GM15510 (cell line): ENCODE results near the gene ITGA2.

Source experiments
- POLR2A ChIP-seq: IDR thresholded peaks from 3 replicates; pipeline ENCODE4 v1.6.1; 2011; ENCODE audit warnings: borderline replicate concordance; ENCODE audit not compliant: insufficient read length; ENCODE audit errors: extremely low read depth

The ITGA2 gene

DNA sequence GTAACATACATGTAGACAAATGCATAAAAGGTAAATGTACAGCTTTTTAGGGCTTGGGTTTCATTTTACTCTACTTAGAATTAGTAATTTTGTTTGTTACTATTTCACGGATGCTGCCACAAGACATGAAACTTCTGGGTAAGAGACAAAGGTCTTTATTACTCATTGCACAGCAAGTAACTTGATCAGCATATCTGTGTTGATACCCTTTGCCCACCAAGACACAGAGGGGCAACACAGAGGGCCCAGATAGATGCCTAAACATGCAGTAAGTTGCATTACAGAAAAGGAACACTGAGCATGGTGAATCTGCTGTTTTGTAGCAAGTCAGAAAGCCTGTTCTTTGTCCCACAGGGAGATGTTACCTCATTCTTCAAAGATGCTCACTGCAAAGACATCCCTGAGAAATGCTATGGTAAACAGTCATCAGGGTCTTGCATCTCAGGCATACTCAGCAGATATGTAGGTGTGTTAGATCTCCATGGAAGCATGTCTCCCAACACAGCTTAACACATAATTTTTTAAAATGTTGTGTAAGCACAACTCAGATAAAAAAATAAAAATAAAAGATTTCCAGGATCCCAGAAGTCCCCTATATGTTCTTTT lies 10.3 kb downstream of the ITGA2 start:
- no peak for TF ChIP-seq POLR2A

DNA sequence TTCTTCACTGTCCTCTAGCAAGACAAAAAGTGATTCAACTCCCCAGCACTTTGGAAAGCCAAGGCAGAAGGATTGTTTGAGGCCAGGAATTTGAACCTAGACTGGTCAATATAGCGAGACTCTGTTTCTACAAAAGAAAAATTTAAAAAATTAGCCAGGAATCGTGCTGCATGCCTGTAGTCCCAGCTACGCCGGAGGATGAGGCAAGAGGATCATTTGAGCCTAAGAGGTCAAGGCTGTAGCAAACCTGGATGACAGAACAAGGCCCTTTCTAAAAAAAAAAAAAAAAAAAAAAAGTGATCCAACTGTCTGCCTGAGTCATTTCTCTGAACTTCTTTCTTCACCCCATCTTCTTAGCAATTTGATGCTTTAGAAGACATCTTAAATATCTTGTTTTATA lies 12.4 kb downstream of the ITGA2 start:
- TF ChIP-seq POLR2A, result no peak

DNA sequence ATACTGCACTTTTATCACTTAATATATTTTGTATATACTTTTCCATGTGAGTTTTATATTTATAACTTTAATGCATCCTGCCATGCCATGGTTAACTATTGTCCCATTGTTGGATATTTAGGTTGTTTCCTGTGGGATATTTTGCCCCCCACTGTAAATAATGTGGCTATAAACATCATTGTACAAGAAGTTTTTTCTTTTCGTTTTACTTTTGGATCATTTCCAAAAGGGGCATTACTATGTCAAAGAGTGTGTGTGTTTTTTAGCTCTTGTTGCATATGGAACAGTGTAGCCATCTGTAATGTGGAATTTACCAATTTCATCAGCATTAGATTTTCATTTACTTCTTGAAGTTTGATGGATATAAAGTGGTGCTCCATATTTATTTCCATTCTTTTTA lies 13.3 kb downstream of the ITGA2 start:
- TF ChIP-seq POLR2A, result no peak

DNA sequence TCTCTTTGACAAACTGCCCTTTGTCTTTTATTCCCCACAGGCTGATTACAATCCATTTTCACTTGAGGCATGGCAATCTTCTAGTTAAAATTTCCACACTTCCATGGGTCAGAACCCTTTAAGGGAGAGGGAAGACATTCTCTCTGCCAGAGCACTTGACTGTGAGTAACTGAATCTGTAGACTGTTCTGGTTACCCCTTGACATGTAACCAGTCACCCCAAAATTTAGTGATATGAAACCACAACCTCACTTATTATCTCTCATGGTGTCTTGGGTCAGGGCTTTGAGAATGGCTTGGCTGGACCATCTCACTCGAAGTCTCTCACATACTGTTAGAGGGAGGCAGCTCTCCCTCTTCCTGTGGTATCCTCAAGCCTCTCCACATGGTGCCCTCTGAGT lies 14.0 kb downstream of the ITGA2 start:
- no peak for TF ChIP-seq POLR2A

DNA sequence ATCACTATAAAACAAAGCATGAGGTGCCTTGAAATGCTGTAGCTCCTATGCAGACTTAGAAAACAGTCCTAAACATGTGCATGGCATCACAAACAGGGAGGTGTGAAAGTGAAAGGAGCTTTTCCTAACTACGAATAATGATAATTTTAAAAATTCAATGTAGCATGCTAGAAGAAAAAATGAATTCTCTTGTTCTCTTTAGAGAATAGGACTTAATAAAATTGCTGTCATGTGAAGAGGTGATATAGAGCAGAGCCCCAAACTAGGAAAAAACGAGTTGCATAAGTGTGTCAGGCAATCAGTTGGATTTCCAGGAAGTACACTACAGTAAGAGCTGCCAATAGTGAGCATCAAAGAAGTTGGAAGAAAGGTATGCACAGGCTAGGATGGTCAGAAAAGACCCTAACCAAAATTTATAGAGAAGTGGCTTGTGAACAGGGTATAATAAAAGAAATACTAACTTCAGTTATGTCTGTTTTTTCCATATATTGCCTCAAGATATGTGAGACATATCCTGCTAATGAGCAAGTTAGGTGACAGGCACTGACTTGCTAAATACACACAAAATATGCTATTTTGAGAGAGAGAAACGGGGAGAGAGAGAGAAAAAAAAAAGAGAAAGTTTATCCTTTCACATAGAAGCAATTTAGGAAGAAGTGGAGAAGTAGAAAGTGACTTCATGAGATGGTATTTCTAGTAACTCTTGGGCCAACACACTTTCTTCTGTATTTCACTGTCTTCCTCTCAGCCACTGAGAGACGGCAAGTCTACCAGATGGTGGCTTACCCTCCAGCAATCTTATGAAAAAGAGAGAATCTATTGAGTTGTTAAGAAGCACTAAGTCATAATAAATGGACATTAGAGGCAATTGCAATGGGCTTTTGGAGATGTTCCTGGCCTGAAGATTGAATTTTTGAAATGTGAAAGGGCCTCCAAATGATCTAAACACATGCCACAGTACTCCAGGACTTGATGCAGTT lies 18.0 kb downstream of the ITGA2 start:
- TF ChIP-seq POLR2A, result no peak

DNA sequence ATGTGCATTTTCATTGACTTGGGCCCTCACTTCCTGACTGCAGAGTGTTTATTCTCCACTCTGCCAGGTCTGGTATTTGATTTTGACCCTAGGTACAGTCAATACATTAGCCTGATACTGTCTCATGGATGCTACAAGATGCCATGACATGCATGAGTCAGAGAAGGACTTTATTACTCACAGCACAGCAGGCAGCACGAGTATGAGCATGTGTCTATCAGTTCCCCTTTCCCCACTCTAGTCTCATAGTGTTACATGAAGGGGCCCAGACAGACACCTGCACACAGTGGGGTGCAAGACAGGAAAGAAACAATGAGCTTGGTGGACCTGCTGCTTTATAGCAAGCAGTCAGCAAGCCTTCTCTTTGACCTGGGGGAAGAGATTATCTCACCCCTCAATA lies 19.6 kb downstream of the ITGA2 start:
- TF ChIP-seq POLR2A, result no peak

DNA sequence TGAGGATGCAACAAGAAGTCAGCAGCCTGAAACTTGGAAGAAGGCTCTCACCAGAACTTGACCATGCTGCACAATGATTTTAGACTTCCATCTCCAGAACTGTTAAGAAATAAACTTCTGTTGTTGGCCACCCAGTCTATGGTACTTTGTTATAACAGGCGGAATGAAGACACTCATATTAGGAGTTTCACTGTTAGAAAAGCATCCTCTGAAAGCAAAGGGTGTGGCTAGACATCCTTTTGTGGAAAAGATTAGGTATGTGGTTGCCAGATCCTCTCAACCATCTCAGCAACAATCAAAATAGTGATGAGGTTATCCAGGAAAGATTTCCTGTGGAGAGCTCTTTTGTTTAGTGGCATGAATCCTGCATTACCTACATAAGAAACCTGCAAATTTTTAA lies 20.7 kb downstream of the ITGA2 start:
- no peak for TF ChIP-seq POLR2A

DNA sequence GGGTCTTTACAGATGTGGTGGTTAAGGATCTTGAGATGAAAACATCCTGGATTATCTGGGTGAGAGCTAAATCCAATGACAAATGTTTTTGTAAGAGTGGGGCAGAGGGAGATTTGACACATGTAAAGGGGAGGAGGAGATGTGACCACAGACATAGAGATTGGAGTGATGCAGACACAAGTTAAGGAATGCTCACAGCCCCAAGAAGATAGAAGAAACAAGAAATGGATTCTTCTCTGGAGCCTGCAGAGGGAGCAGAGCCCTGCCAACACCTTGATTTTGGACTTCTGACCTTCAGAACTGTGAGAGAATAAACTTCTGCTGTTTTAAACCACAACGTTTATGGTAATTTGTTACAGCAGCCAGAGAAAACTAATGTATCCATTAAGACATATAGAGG lies 21.7 kb downstream of the ITGA2 start:
- TF ChIP-seq POLR2A, result no peak

DNA sequence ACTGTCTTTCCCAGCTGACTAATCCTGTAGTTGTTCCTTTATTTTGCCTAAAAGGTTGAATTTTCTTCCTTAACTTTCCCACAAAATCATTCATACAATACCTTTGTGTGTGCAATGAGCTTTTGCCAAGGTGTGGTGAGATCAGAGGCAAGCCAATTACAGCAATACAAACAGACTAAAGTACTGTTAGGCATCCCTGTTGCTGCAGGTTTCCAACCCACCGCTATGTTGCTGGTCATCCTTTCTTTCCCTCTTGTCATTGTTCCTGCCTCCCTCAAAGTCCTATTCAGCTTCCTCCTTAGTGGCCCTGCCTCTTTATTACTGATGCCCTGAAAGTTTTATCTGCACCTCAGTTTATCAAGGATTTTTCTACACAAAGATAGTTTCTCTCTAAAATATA lies 22.1 kb downstream of the ITGA2 start:
- TF ChIP-seq POLR2A, result no peak

DNA sequence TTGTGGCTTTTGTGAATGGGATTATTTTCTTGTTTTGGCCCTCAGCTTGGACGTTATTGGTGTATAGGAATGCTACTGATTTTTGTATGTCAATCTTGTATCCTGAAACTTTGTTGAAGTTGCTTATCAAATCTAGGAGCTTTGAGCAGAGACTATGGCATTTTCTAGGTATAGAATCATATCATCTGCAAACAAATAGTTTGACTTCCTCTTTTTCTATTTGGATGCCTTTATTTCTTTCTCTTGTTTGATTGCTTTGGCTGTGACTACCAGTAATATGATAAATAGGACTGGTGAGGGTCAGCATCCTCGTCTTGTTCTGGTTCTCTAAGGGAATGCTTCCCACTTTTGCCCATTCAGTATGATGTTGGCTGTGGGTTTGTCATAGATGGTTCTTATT lies 24.7 kb downstream of the ITGA2 start:
- TF ChIP-seq POLR2A, result no peak

DNA sequence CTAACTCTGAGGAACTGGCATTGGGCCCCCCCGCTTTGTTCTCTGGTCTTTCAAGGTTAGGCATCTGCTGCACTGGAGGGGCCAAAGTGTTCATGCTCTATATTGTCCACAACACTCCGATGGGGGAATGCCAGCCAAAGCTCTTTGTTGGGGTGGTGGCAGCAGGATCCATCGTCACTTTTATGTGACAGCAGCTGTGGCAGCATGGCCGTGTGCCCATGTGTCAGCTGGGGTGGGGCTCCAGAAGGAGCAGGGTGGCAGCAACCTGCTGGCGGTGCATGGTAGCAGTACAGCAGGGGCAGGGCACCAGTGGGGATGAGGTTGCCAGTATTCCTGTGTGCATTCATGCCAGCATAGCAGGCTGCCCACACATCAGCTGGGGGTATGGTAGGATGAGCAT lies 28.2 kb downstream of the ITGA2 start:
- no peak for TF ChIP-seq POLR2A

DNA sequence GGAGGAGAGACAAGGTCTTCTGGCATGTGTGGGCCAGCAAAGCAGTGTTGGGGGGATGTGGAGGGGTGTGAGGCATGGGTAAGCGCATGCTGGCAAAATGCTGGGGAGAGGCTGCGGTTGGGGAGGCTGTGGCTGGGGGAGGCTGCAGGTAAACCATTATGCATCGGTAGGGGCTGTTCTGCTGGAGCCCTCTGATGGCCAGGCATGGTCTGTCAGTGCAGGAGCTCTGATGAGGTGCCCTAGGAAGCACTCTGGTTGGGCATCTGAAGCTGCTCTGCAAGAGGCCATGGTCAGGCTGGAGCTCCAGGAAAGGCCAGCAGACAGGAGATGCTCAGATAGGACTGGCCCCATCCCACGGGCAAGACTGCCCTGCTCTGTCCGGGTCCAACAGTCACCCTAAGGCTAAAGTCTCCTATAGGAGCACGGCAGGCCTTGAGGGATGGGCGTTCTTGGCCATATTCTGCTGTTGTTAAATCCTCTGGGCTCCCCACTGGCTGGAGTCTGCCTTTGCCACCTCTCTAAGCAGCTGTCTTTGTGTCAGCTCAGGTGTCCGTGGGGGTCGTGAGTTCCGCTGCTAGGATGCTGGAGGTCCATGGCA lies 28.7 kb downstream of the ITGA2 start:
- TF ChIP-seq POLR2A, result no peak

DNA sequence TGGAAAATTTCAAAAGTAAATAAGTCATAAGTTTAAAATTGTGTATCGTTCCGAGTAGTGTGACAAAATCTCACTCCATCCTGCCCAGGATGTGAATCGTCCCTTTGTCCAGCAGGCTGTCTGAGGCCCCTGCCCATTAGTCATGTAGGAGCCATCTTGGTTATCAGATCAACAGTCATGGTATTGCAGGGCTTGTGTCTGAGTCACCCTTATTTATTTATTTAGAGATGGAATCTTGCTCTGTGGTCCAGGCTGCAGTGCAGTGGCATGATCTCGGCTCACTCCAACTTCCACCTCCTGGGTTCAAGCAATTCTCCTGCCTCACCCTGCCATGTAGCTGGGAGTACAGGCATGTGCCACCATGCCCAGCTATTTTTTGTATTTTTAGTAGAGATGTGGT lies 30.2 kb downstream of the ITGA2 start:
- no peak for TF ChIP-seq POLR2A

DNA sequence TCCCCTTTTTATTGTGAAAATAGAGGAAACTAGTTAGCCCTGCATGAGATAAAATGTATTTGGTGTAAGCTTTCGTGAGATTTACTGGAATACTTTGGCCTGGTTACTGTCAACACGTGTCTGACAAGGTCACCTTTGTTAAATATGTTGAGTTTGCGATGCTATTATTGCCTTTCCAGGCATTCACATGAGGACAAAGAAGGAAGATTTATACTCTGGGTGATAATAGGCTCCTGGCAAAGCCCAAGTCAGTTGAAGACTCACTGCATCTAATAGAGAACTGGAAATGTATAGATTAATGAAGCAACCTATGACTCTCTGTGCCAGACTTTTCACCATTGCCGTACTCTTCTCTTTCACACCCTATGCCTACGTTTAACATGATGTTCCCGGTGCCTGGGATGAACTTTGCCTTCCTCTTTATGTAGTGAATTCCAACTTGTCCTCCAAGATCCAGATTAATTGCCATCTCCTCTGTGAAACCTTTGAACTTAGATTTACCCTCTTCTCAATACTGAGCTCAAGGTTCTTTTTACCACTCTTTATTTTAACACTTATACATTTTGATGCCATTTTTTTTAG lies 33.9 kb downstream of the ITGA2 start:
- no peak for TF ChIP-seq POLR2A

DNA sequence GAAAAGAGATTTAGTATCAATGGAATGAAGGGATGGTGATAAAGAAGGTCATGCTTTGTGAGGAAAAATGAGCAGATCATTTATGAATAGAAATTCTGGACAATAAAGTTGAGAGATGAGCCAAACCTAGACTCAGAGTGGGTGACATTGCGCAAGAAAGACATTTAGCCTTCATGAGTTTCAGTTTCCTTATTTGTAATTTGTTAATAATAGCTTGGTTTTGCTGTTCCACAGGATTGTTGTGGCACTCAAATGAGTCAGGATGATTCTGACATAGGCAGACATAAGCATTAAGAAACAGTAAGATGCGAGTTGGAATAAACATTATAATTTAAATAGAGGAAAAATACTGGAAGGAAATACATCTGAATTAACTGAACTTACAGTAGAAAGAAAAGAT lies 34.8 kb downstream of the ITGA2 start:
- TF ChIP-seq POLR2A, result no peak
